HCT116 (cell line): ENCODE measurements around the gene RPS13. TPM values are rescaled to one million over a fixed set of nuclear protein-coding genes. Genes with fewer than 3 reads are reported as not detected.
A peak's percentile ranks its signal among the peaks of the same experiment; 100 is the strongest.

ENCODE experiments used
- ATAC-seq: fragments of 200-7000 bp; cut with Tn5 transposase; 2 replicates; pipeline ENCODE4 v1.9.1; 2020; ENCODE audit warnings: mild to moderate bottlenecking, moderate library complexity
- BruUV-seq: library from RNA; stranded (reverse); fragments of 400-500 nt; replicated peaks from 2 replicates; lab custom pipeline; 2021; lab: Mats Ljungman, UMichigan
- CTCF ChIA-PET: fragments of 300-600 bp; sonication (Branson Sonifier 250); formaldehyde crosslinking; loops from one replicate; lab custom pipeline; 2021; ENCODE audit warnings: antibody characterized with exemption; lab: Charles Lee
- POLR2A ChIA-PET: fragments of 300-600, 350-600 bp; sonication (Branson Sonifier 250); formaldehyde crosslinking; loops from one replicate; lab custom pipeline; 2021; ENCODE audit warnings: antibody characterized with exemption; lab: Charles Lee
- RAD21 ChIA-PET, 2 experiments: fragments of 300-600 bp; sonication (Branson Sonifier 250); formaldehyde crosslinking; loops; one replicate each; lab custom pipeline; 2023; ENCODE audit warnings: low total read pairs in 2 of 2; ENCODE audit not compliant: uncharacterized antibody in 2 of 2, unreplicated experiment in 2 of 2, low non-redundant PET in 1 of 2; lab: Charles Lee
- DNase-seq: peaks from one replicate; pipeline ENCODE4 v3.0.0-alpha.2; 2010; ENCODE audit warnings: low read depth, low spot score
- H2AFZ ChIP-seq: fragments of 200-600 bp; shearing (Covaris generic), sonication (generic); 2 replicates; pipeline ENCODE4 v1.6.1; 2017; ENCODE audit warnings: low read depth, mixed run types, mixed read lengths, antibody characterized with exemption, low read length; ENCODE audit not compliant: poor library complexity, severe bottlenecking
- H3K27ac ChIP-seq: 2 replicates; pipeline ENCODE4 v1.5.1; 2012; ENCODE audit warnings: low read depth, low read length
- H3K27me3 ChIP-seq: fragments of 200-600 bp; sonication (generic); 2 replicates; pipeline ENCODE4 v1.6.1; 2016; ENCODE audit warnings: mixed run types, low read length, mixed read lengths; ENCODE audit not compliant: insufficient read depth
- H3K36me3 ChIP-seq, 2 experiments: fragments of 200-500 bp in 1 of 2; fragments of 200-600 bp in 1 of 2; sonication (Bioruptor generic) in 1 of 2; sonication (generic) in 1 of 2; 2 replicates each; pipeline versions ENCODE4 v1.5.1 to v1.6.1; 2014 to 2016; ENCODE audit warnings: low read length in 2 of 2, inconsistent platforms in 1 of 2, mixed read lengths in 1 of 2, mixed run types in 1 of 2; ENCODE audit not compliant: insufficient read depth in 2 of 2, control insufficient read depth in 1 of 2
- H3K4me1 ChIP-seq, 2 experiments: fragments of 200-600 bp in 1 of 2; sonication (generic) in 1 of 2; 2 replicates each; pipeline versions ENCODE4 v1.5.1 to v1.6.1; 2012 to 2017; ENCODE audit warnings: low read length in 2 of 2, inconsistent platforms in 1 of 2, mild to moderate bottlenecking in 1 of 2, mixed read lengths in 1 of 2, mixed run types in 1 of 2, moderate library complexity in 1 of 2; ENCODE audit not compliant: insufficient read depth in 2 of 2, control insufficient read depth in 1 of 2
- H3K4me2 ChIP-seq: fragments of 200-600 bp; sonication (generic); 2 replicates; pipeline ENCODE4 v1.6.1; 2017; ENCODE audit warnings: mixed run types, low read length, mixed read lengths
- H3K4me3 ChIP-seq, 2 experiments: fragments of 200-600 bp in 1 of 2; sonication (generic) in 1 of 2; replicated peaks in 1 of 2; 2 replicates each; pipeline ENCODE4 v1.5.1; 2011 to 2016; ENCODE audit warnings: low read length in 2 of 2, control low read depth in 1 of 2, low read depth in 1 of 2, mild to moderate bottlenecking in 1 of 2, mixed read lengths in 1 of 2, mixed run types in 1 of 2
- H3K79me2 ChIP-seq: fragments of 200-600 bp; sonication (generic); 2 replicates; pipeline ENCODE4 v1.6.1; 2017; ENCODE audit warnings: mild to moderate bottlenecking, mixed run types, low read length, moderate library complexity, mixed read lengths; ENCODE audit not compliant: insufficient read depth
- H3K9ac ChIP-seq: fragments of 200-600 bp; sonication (generic); 2 replicates; pipeline ENCODE4 v1.6.1; 2016; ENCODE audit warnings: low read length, mixed read lengths
- H3K9me2 ChIP-seq: fragments of 200-600 bp; sonication (generic), shearing (Covaris generic); 2 replicates; pipeline ENCODE4 v1.6.1; 2017; ENCODE audit warnings: mixed run types, mild to moderate bottlenecking, moderate library complexity; ENCODE audit not compliant: insufficient read depth
- H3K9me3 ChIP-seq, 2 experiments: fragments of 200-500 bp in 1 of 2; fragments of 200-600 bp in 1 of 2; sonication (Bioruptor generic) in 1 of 2; sonication (generic) in 1 of 2; 2 replicates each; pipeline ENCODE4 v1.6.1; 2014 to 2017; ENCODE audit warnings: low read length in 2 of 2, mixed read lengths in 2 of 2, inconsistent platforms in 1 of 2, low read depth in 1 of 2, mild to moderate bottlenecking in 1 of 2, mixed run types in 1 of 2, moderate library complexity in 1 of 2; ENCODE audit not compliant: control insufficient read depth in 1 of 2, insufficient read depth in 1 of 2
- H4K20me1 ChIP-seq: fragments of 200-600 bp; sonication (generic), shearing (Covaris generic); 2 replicates; pipeline ENCODE4 v1.6.1; 2017; ENCODE audit warnings: mixed run types, mild to moderate bottlenecking, moderate library complexity; ENCODE audit not compliant: insufficient read depth
- ELF1 ChIP-seq: IDR thresholded peaks from 2 replicates; pipeline ENCODE4 v1.6.1; 2012; ENCODE audit warnings: low read depth, borderline replicate concordance
- JUND ChIP-seq: IDR thresholded peaks from 2 replicates; pipeline ENCODE4 v1.6.1; 2012
- POLR2AphosphoS5 ChIP-seq: IDR thresholded peaks from 2 replicates; pipeline ENCODE4 v1.6.1; 2011; ENCODE audit warnings: mild to moderate bottlenecking, low read depth, low read length, moderate library complexity
- RAD21 ChIP-seq: IDR thresholded peaks from 2 replicates; pipeline ENCODE4 v1.6.1; 2012; ENCODE audit warnings: low read depth, mild to moderate bottlenecking
- SRF ChIP-seq: IDR thresholded peaks from 2 replicates; pipeline ENCODE4 v1.6.1; 2012; ENCODE audit warnings: low read depth
- ZBTB33 ChIP-seq: IDR thresholded peaks from 2 replicates; pipeline ENCODE4 v1.6.1; 2011; ENCODE audit warnings: mild to moderate bottlenecking, low read length, moderate library complexity; ENCODE audit not compliant: insufficient replicate concordance; ENCODE audit errors: extremely low read depth
- intact Hi-C: fragments of 100-400 bp; cut with micrococcal nuclease; formaldehyde crosslinking; loops from 2 replicates; pipeline ENCODE4 v1.10.0; 2022
- total RNA-seq: library from RNA; stranded (reverse); gene quantifications from one replicate; pipeline ENCODE4 v1.2.1, GENCODE V29; 2021; ENCODE audit not compliant: unreplicated experiment
- TF ChIP-seq, protein P1 (sequence below), 3 experiments: fragments of 200-600 bp in 1 of 3; sonication (generic) in 1 of 3; IDR thresholded peaks in 2 of 3; conservative IDR thresholded peaks in 1 of 3; 2 replicates each; pipeline ENCODE4 v1.5.1; 2012 to 2017; ENCODE audit warnings: low read depth in 2 of 3, low read length in 2 of 3, antibody characterized with exemption in 1 of 3, borderline replicate concordance in 1 of 3, control low read depth in 1 of 3, mild to moderate bottlenecking in 1 of 3, mixed read lengths in 1 of 3, mixed run types in 1 of 3, moderate library complexity in 1 of 3; ENCODE audit not compliant: insufficient read depth in 1 of 3

The RPS13 gene
- total RNA-seq, 1 experiment from 2014 or later = 1,312 TPM

- no peak overlapping the region for H2AFZ ChIP-seq
- no peaks in the 10 kb centered on the region for H3K9me2 ChIP-seq
- TF ChIP-seq POLR2AphosphoS5 = 0 out of 2 replicates have a peak, but pooled peaks have one; percentile 29
- no peak for TF ChIP-seq ELF1
- TF ChIP-seq, protein P1, sequence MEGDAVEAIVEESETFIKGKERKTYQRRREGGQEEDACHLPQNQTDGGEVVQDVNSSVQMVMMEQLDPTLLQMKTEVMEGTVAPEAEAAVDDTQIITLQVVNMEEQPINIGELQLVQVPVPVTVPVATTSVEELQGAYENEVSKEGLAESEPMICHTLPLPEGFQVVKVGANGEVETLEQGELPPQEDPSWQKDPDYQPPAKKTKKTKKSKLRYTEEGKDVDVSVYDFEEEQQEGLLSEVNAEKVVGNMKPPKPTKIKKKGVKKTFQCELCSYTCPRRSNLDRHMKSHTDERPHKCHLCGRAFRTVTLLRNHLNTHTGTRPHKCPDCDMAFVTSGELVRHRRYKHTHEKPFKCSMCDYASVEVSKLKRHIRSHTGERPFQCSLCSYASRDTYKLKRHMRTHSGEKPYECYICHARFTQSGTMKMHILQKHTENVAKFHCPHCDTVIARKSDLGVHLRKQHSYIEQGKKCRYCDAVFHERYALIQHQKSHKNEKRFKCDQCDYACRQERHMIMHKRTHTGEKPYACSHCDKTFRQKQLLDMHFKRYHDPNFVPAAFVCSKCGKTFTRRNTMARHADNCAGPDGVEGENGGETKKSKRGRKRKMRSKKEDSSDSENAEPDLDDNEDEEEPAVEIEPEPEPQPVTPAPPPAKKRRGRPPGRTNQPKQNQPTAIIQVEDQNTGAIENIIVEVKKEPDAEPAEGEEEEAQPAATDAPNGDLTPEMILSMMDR (IDR thresholded peaks at IDR 0.05 in 2 of 3, conservative IDR thresholded peaks at IDR 0.05 in 1 of 3; ENCODE audit: borderline replicate concordance in 1 of 3, insufficient read depth in 1 of 3, low read depth in 2 of 3, low read length in 2 of 3) = no peak
- 0 out of 2 replicates have a peak, but pooled peaks have one; percentile 16 for TF ChIP-seq JUND
- no peaks in the 10 kb centered on the region for H3K27me3 ChIP-seq
- ChIA-PET RAD21 (no interaction called here), POLR2A (interaction anchor here (1.3 kb wide), 1 partner anchor 10 kb away, joined by 4 read pairs; no protein-coding TSS in a partner anchor), CTCF (interaction anchor here (0.7 kb wide), 1 partner anchor 134 kb away, joined by 3 read pairs; the partner anchor contains the start of gene PIK3C2A)
- H3K4me1 ChIP-seq = peaks cover 5 to 14% of the 10 kb centered on the region in 2 experiments; a peak in 3 of 4 replicates
- peaks cover 32% of the 10 kb centered on the region for H3K79me2 ChIP-seq
- H4K20me1 ChIP-seq = peaks cover 20% of the 10 kb centered on the region; the same call in 1 of the 2 replicates
- no peaks in the 10 kb centered on the region for H3K9me3 ChIP-seq
- no peak overlapping the region for H3K4me3 ChIP-seq
- intact Hi-C loops = no loop called here
- H3K9ac ChIP-seq = no peak overlapping the region
- no TSS peak for BruUV-seq
- 0 out of 2 replicates have a peak overlapping the region, but pooled peaks have one; percentile 13 for H3K27ac ChIP-seq
- peaks cover 25 to 38% of the 10 kb centered on the region in 2 experiments for H3K36me3 ChIP-seq
- H3K4me2 ChIP-seq = no peak overlapping the region
- DNase-seq (no peak), ATAC-seq (no peak)
These were observed 4.0 kb downstream of the RPS13 start for GRCh38 chr11:17073370-17074027.

- POLR2A ChIA-PET = no interaction called here
- Histone ChIP-seq H3K4me1 (no peaks in the 10 kb centered on the region; a peak in 1 of 4 replicates), H3K27ac (no peak overlapping the region), H3K79me2 (no peaks in the 10 kb centered on the region), H3K27me3 (no peaks in the 10 kb centered on the region), H3K9me2 (no peaks in the 10 kb centered on the region), H4K20me1 (0 out of 2 replicates have a peak, but pooled peaks cover 6% of the 10 kb centered on the region), H3K9ac (no peak overlapping the region), H3K4me2 (no peak overlapping the region), H3K9me3 (no peaks in the 10 kb centered on the region), H2AFZ (no peak overlapping the region), H3K36me3 (no peaks in the 10 kb centered on the region), H3K4me3 (no peak overlapping the region)
- no TSS peak for BruUV-seq
- DNase-seq (no peak), ATAC-seq (no peak)
- CTCF ChIA-PET = interaction anchor here (0.9 kb wide), 1 partner anchor 52 kb away, joined by 3 read pairs; no protein-coding TSS in a partner anchor
- RAD21 ChIA-PET = no interaction called here
- no peak for TF ChIP-seq RAD21
- TF ChIP-seq ZBTB33 = no peak
- TF ChIP-seq SRF = no peak
- TF ChIP-seq, protein P1 (IDR thresholded peaks at IDR 0.05 in 2 of 3, conservative IDR thresholded peaks at IDR 0.05 in 1 of 3; ENCODE audit: borderline replicate concordance in 1 of 3, insufficient read depth in 1 of 3, low read depth in 2 of 3, low read length in 2 of 3) = no peak
- intact Hi-C loops = no loop called here
These were observed 10.1 kb downstream of the RPS13 start for GRCh38 chr11:17067417-17067816.
